K562 (cell line): ENCODE results near the gene LMTK2. TPM values are rescaled to one million over a fixed set of nuclear protein-coding genes. Genes with fewer than 3 reads are reported as not detected.

ENCODE experiments used
- ATAC-seq: fragments of 200-7000 bp; cut with Tn5 transposase; 3 replicates; pipeline ENCODE4 v1.9.1; 2020; ENCODE audit warnings: moderate library complexity
- BruUV-seq: library from RNA; stranded (reverse); fragments of 400-500 nt; replicated peaks from 2 replicates; lab custom pipeline; 2021; lab: Mats Ljungman, UMichigan
- CTCF ChIA-PET: fragments of 300-600 bp; formaldehyde crosslinking; extraction: SDS; loops from one replicate; lab custom pipeline; 2021; ENCODE audit warnings: low intra/inter-chr PET ratio; lab: Yijun Ruan, JAX
- POLR2A ChIA-PET: fragments of 300-600, 350-650 bp; sonication (Branson Sonifier 250); formaldehyde crosslinking; extraction: SDS; loops from one replicate; lab custom pipeline; 2021; ENCODE audit warnings: antibody characterized with exemption, inconsistent platforms; lab: Yijun Ruan, JAX
- DNase-seq, 4 experiments: peaks; one replicate each; pipeline versions ENCODE4 v3.0.0 to v3.0.0-alpha.2; 2011 to 2018; ENCODE audit warnings: low spot score in 3 of 4, mixed read lengths in 3 of 4; ENCODE audit errors: extremely low read depth in 1 of 4
- FAIRE-seq: peaks from 2 replicates; lab custom pipeline; 2011; peaks lifted over from hg19 to GRCh38; lab: Jason Lieb, UNC
- H2AFZ ChIP-seq: 2 replicates; pipeline ENCODE4 v1.6.0; 2011; ENCODE audit warnings: low read depth, low read length, control low read depth, inconsistent platforms
- H3K27ac ChIP-seq: fragments of 200-600 bp; 3 replicates; pipeline ENCODE4 v1.8.0; 2011; ENCODE audit warnings: low read depth, mild to moderate bottlenecking, control low read depth, inconsistent platforms, low read length, moderate library complexity, mixed read lengths; ENCODE audit errors: extremely low read depth
- H3K27me3 ChIP-seq, 2 experiments: fragments of 300-600 bp in 1 of 2; 2 replicates in 1 of 2; 3 replicates in 1 of 2; pipeline versions ENCODE4 v1.6.0 to v1.8.0; 2011; ENCODE audit warnings: inconsistent platforms in 2 of 2, low read length in 2 of 2, mild to moderate bottlenecking in 1 of 2, mixed read lengths in 1 of 2, moderate library complexity in 1 of 2; ENCODE audit not compliant: control insufficient read depth in 2 of 2, insufficient read depth in 2 of 2
- H3K36me3 ChIP-seq: fragments of 300-600 bp; 3 replicates; pipeline ENCODE4 v1.8.0; 2011; ENCODE audit warnings: mild to moderate bottlenecking, low read length, inconsistent platforms; ENCODE audit not compliant: control insufficient read depth, insufficient read depth
- H3K4me1 ChIP-seq, 2 experiments: fragments of 200-600 bp in 1 of 2; replicated peaks in 1 of 2; 2 replicates in 1 of 2; 3 replicates in 1 of 2; pipeline versions ENCODE4 v1.5.1 to v1.8.0; 2011; ENCODE audit warnings: inconsistent platforms in 2 of 2, low read length in 2 of 2, mild to moderate bottlenecking in 1 of 2, mixed read lengths in 1 of 2, moderate library complexity in 1 of 2; ENCODE audit not compliant: control insufficient read depth in 2 of 2, insufficient read depth in 2 of 2
- H3K4me2 ChIP-seq: 2 replicates; pipeline ENCODE4 v1.6.1; 2011; ENCODE audit warnings: low read length, control low read depth, inconsistent platforms, mixed read lengths; ENCODE audit not compliant: insufficient read depth
- H3K4me3 ChIP-seq: fragments of 200-600 bp; sonication (generic), shearing (Covaris generic); 2 replicates; pipeline ENCODE4 v1.5.1; 2016; ENCODE audit warnings: control low read depth, inconsistent platforms
- H3K79me2 ChIP-seq: fragments of 200-600 bp; 3 replicates; pipeline ENCODE4 v1.8.0; 2011; ENCODE audit warnings: low read length, inconsistent platforms; ENCODE audit not compliant: control insufficient read depth, insufficient read depth
- H3K9ac ChIP-seq, 2 experiments: 2 replicates each; pipeline versions ENCODE4 v1.6.0 to v1.6.1; 2011; ENCODE audit warnings: low read depth in 2 of 2, low read length in 2 of 2, control low read depth in 1 of 2, inconsistent platforms in 1 of 2, mild to moderate bottlenecking in 1 of 2, mixed read lengths in 1 of 2; ENCODE audit not compliant: insufficient read depth in 1 of 2
- H3K9me1 ChIP-seq: one replicate; pipeline ENCODE4 v1.6.0; 2011; ENCODE audit warnings: inconsistent platforms, mild to moderate bottlenecking, low read length, moderate library complexity; ENCODE audit not compliant: control insufficient read depth, insufficient read depth
- H3K9me3 ChIP-seq: replicated peaks from 2 replicates; pipeline ENCODE4 v1.5.1; 2011; ENCODE audit warnings: low read depth, low read length, inconsistent platforms; ENCODE audit not compliant: control insufficient read depth, insufficient read depth
- H4K20me1 ChIP-seq: replicated peaks from 2 replicates; pipeline ENCODE4 v1.6.1; 2011; ENCODE audit warnings: low read length, inconsistent platforms, mixed read lengths; ENCODE audit not compliant: control insufficient read depth, insufficient read depth
- CBFA2T3 ChIP-seq: fragments of 450-650 bp; IDR thresholded peaks from 2 replicates; pipeline ENCODE4 v1.6.1; 2017
- CCAR2 ChIP-seq: fragments of 200-400 bp; formaldehyde crosslinking; IDR thresholded peaks from 2 replicates; pipeline ENCODE4 v1.6.1; 2017; ENCODE audit warnings: mild to moderate bottlenecking, low read depth, low read length
- CREB1 ChIP-seq, 2 experiments: sonication (generic) in 1 of 2; formaldehyde crosslinking in 1 of 2; IDR thresholded peaks; 2 replicates each; pipeline versions ENCODE4 v1.6.1 to v1.8.0; 2012 to 2022; ENCODE audit warnings: inconsistent platforms in 1 of 2, mild to moderate bottlenecking in 1 of 2, missing genetic modification reagents in 1 of 2, moderate library complexity in 1 of 2
- ELF2 ChIP-seq: fragments of 250-450 bp; sonication (Bioruptor Pico); IDR thresholded peaks from 2 replicates; pipeline ENCODE4 v1.5.0; 2021; ENCODE audit warnings: mild to moderate bottlenecking
- FOXJ3 ChIP-seq: sonication (generic); formaldehyde crosslinking; IDR thresholded peaks from 2 replicates; pipeline ENCODE4 v1.4.0; 2020; ENCODE audit warnings: mild to moderate bottlenecking, missing genetic modification reagents
- IRF2 ChIP-seq: sonication (generic); formaldehyde crosslinking; IDR thresholded peaks from 2 replicates; pipeline ENCODE4 v1.8.1; 2022; ENCODE audit warnings: mild to moderate bottlenecking, missing genetic modification reagents
- MYBL2 ChIP-seq, 2 experiments: fragments of 450-650 bp in 1 of 2; sonication (generic) in 1 of 2; formaldehyde crosslinking in 1 of 2; IDR thresholded peaks; 2 replicates each; pipeline versions ENCODE4 v1.6.1 to v1.8.1; 2017 to 2022; ENCODE audit warnings: borderline replicate concordance in 1 of 2, inconsistent platforms in 1 of 2, low read depth in 1 of 2, mild to moderate bottlenecking in 1 of 2, missing genetic modification reagents in 1 of 2, moderate library complexity in 1 of 2
- PBX2 ChIP-seq, 2 experiments: IDR thresholded peaks in 1 of 2; conservative IDR thresholded peaks in 1 of 2; 2 replicates each; pipeline ENCODE4 v1.6.1; 2016; ENCODE audit warnings: low read depth in 2 of 2, mild to moderate bottlenecking in 1 of 2, missing compliant biosample characterization in 1 of 2, missing genetic modification characterization in 1 of 2, moderate library complexity in 1 of 2
- PHF20 ChIP-seq: fragments of 450-650 bp; IDR thresholded peaks from 2 replicates; pipeline ENCODE4 v1.6.1; 2018; ENCODE audit not compliant: partially characterized antibody
- ZNF277 ChIP-seq: fragments of 250-450 bp; sonication (Bioruptor Pico); IDR thresholded peaks from 2 replicates; pipeline ENCODE4 v1.8.0; 2022; ENCODE audit warnings: inconsistent platforms, mild to moderate bottlenecking, moderate library complexity, borderline replicate concordance
- ZNF740 ChIP-seq, 3 experiments: fragments of 200-800 bp in 1 of 3; sonication (Bioruptor generic) in 1 of 3; sonication (generic) in 1 of 3; formaldehyde crosslinking in 1 of 3; IDR thresholded peaks; 2 replicates each; pipeline versions ENCODE4 v1.6.1 to v1.8.0; 2016 to 2022; ENCODE audit warnings: mild to moderate bottlenecking in 2 of 3, missing compliant biosample characterization in 2 of 3, missing genetic modification characterization in 2 of 3, missing genetic modification reagents in 1 of 3
- WGBS: fragments of 100-300 bp; shearing (Covaris generic); methylation state at CpG from one replicate; pipeline ENCODE4 v1.1.6; 2016; ENCODE audit warnings: low coverage, mixed read lengths; ENCODE audit not compliant: insufficient coverage; ENCODE audit errors: missing lambda C conversion rate; 5-methylcytosine and 5-hydroxymethylcytosine counted together
- in situ Hi-C: fragments of 300-500 bp; cut with MboI; formaldehyde crosslinking; loops from 4 replicates; pipeline ENCODE4 v1.15.0; 2018; ENCODE audit warnings: inconsistent platforms, mixed read lengths
- intact Hi-C: fragments of 100-400 bp; cut with micrococcal nuclease; formaldehyde crosslinking; loops from 2 replicates; pipeline ENCODE4 v1.14.2; 2022
- polyA plus RNA-seq, 8 experiments: library from polyadenylated mRNA; depleted of rRNA in 4 of 8; stranded (reverse) in 5 of 8; unstranded in 3 of 8; fragments of >200 nt; fragmentation: Nextera tagmentation in 2 of 8; fragmentation: Illumina TruSeq in 1 of 8; extraction: Ambion mirVana in 2 of 8; extraction: Trizol in 1 of 8; gene quantifications; 2 replicates each; pipeline versions ENCODE4 v1.2.1 to v1.2.3, GENCODE V29; 2011 to 2014; ENCODE audit warnings: inconsistent platforms in 1 of 8, missing spikeins in 1 of 8
- total RNA-seq, 7 experiments: library from RNA; depleted of rRNA in 6 of 7; stranded (reverse); fragments of >200 nt in 6 of 7; fragmentation: Illumina TruSeq in 2 of 7; extraction: Trizol in 2 of 7; gene quantifications; 2 replicates each; pipeline versions ENCODE4 v1.2.1 to v1.2.3, GENCODE V29; 2011 to 2021; ENCODE audit warnings: low replicate concordance in 1 of 7

The LMTK2 gene
- total and polyA plus RNA-seq, 9 of the 15 experiments (the other 6 are each of a cell fraction or from before 2014, with no cell fraction given): 0.78 to 16.4 (median 6.3) TPM

- H3K4me1 ChIP-seq: no peaks in the 10 kb centered on the region
- no TSS peak for BruUV-seq
- TF ChIP-seq IRF2 (CRISPR knock-in tag) (no peak), ZNF740 (CRISPR knock-in tag; IDR thresholded peaks at IDR 0.05) (no peak), ZNF740 (tag; IDR thresholded peaks at IDR 0.05) (no peak), ELF2 (no peak), ZNF277 (CRISPR knock-in tag) (no peak), CCAR2 (no peak), PBX2 (CRISPR knock-in tag; IDR thresholded peaks at IDR 0.05; ENCODE audit: low read depth) (no peak), PBX2 (tag; conservative IDR thresholded peaks at IDR 0.05; ENCODE audit: low read depth) (no peak), CBFA2T3 (no peak), CREB1 (IDR thresholded peaks at IDR 0.05) (no peak), CREB1 (CRISPR knock-in tag; IDR thresholded peaks at IDR 0.05) (no peak), PHF20 (no peak), FOXJ3 (no peak), MYBL2 (IDR thresholded peaks at IDR 0.05; ENCODE audit: low read depth) (no peak), MYBL2 (CRISPR knock-in tag; IDR thresholded peaks at IDR 0.05; ENCODE audit: borderline replicate concordance) (no peak)
- TF ChIP-seq, all 486 proteins: peak for 0
- no peaks in the 10 kb centered on the region for H3K79me2 ChIP-seq
- POLR2A ChIA-PET: no interaction called here
- H3K9ac ChIP-seq: no peak overlapping the region
- CTCF ChIA-PET: no interaction called here
- no peaks in the 10 kb centered on the region for H3K9me3 ChIP-seq
- no peak overlapping the region for H3K27ac ChIP-seq
- H3K4me3 ChIP-seq: no peak overlapping the region
- peaks cover 36% of the 10 kb centered on the region; the same call in 2 of the 3 replicates for H3K36me3 ChIP-seq
- no peak overlapping the region for H2AFZ ChIP-seq
- in situ Hi-C loops (no loop called here), intact Hi-C loops (no loop called here)
- DNase-seq (no peak), ATAC-seq (no peak), FAIRE-seq (no peak)
- no peaks in the 10 kb centered on the region for H3K9me1 ChIP-seq
- H3K4me2 ChIP-seq: no peak overlapping the region
- H3K27me3 ChIP-seq: no peaks in the 10 kb centered on the region
- H4K20me1 ChIP-seq: no peaks in the 10 kb centered on the region
- 93% methylated on average over 5 of the region's 5 CpGs for WGBS
Measured at GRCh38 chr7:98151884-98152283, 45.2 kb downstream of the LMTK2 start.
